OCI-LY1 (cell line): ENCODE data around the gene EPB41L2.

ENCODE experiments used
- CTCF ChIP-seq: fragments of 200-600 bp; sonication (generic), shearing (Covaris generic); IDR thresholded peaks from 2 replicates; pipeline ENCODE4 v1.5.1; 2017; ENCODE audit warnings: mild to moderate bottlenecking, antibody characterized with exemption, low read length, moderate library complexity, mixed read lengths
- EZH2 ChIP-seq: fragments of 200-600 bp; sonication (generic), shearing (Covaris generic); IDR thresholded peaks from 2 replicates; pipeline ENCODE4 v1.8.0; 2017; ENCODE audit warnings: borderline replicate concordance, mixed run types, mild to moderate bottlenecking, antibody characterized with exemption, low read length, moderate library complexity, mixed read lengths

- no peak for TF ChIP-seq CTCF
- TF ChIP-seq EZH2, result no peak
Measured at GRCh38 chr6:130920969-130921368, 142.1 kb downstream of the EPB41L2 start.
